ENCODE results near the gene SSBP4. TPM values are rescaled to one million over a fixed set of nuclear protein-coding genes. Genes with fewer than 3 reads are reported as not detected.

The SSBP4 gene
- total and polyA plus RNA-seq, 2 donors (not counting 1 experiment from before 2014, with no cell fraction given): 12.8 to 58.6 TPM

Other genes with a start within 250 kb of the SSBP4 start
- gene IFI30, start 245.6 kb upstream of the SSBP4 start, total RNA-seq: 3.1 and 8.8 TPM in 2 replicates
- gene IFI30, start 245.6 kb upstream of the SSBP4 start, polyA plus RNA-seq: 15.8 and 50.9 TPM in 2 replicates
- gene MPV17L2, start 226.2 kb upstream of the SSBP4 start, total RNA-seq: 4.1 and 4.6 TPM in 2 replicates
- gene MPV17L2, start 226.2 kb upstream of the SSBP4 start, polyA plus RNA-seq: 9.4 and 16.7 TPM in 2 replicates
- gene RAB3A, start 215.4 kb upstream of the SSBP4 start, total RNA-seq: 0.77 and 2.0 TPM in 2 replicates
- 3.6 and 10.1 TPM in 2 replicates for gene RAB3A, start 215.4 kb upstream of the SSBP4 start, polyA plus RNA-seq
- gene PDE4C, start 193.0 kb upstream of the SSBP4 start, total RNA-seq: 1.3 and 2.0 TPM in 2 replicates
- 0.09 and 0.35 TPM in 2 replicates for gene PDE4C, start 193.0 kb upstream of the SSBP4 start, polyA plus RNA-seq
- 0.51 and 0.83 TPM in 2 replicates for gene IQCN, start 144.9 kb upstream of the SSBP4 start, total RNA-seq
- gene IQCN, start 144.9 kb upstream of the SSBP4 start, polyA plus RNA-seq: 0.27 and 0.79 TPM in 2 replicates
- gene JUND, start 137.8 kb upstream of the SSBP4 start, total RNA-seq: 149 and 166 TPM in 2 replicates
- 47.6 and 65.8 TPM in 2 replicates for gene JUND, start 137.8 kb upstream of the SSBP4 start, polyA plus RNA-seq
- gene LSM4, start 96.3 kb upstream of the SSBP4 start, total RNA-seq: 70.9 and 124 TPM in 2 replicates
- 50.9 and 97.2 TPM in 2 replicates for gene LSM4, start 96.3 kb upstream of the SSBP4 start, polyA plus RNA-seq
- gene PGPEP1, start 78.8 kb upstream of the SSBP4 start, total RNA-seq: 63.9 and 78.8 TPM in 2 replicates
- gene PGPEP1, start 78.8 kb upstream of the SSBP4 start, polyA plus RNA-seq: 17.0 and 25.4 TPM in 2 replicates
- gene GDF15, start 33.2 kb upstream of the SSBP4 start, total RNA-seq: 140 and 210 TPM in 2 replicates
- gene GDF15, start 33.2 kb upstream of the SSBP4 start, polyA plus RNA-seq: 8.6 and 24.3 TPM in 2 replicates
- 1.2 and 4.6 TPM in 2 replicates for gene LRRC25, start 21.8 kb upstream of the SSBP4 start, total RNA-seq
- gene LRRC25, start 21.8 kb upstream of the SSBP4 start, polyA plus RNA-seq: 0.10 and 0.25 TPM in 2 replicates
- 25.6 and 37.8 TPM in 2 replicates for gene ISYNA1, start 18.7 kb downstream of the SSBP4 start, total RNA-seq
- gene ISYNA1, start 18.7 kb downstream of the SSBP4 start, polyA plus RNA-seq: 8.3 and 10.3 TPM in 2 replicates
- gene ELL, start 102.7 kb downstream of the SSBP4 start, total RNA-seq: 17.7 and 18.7 TPM in 2 replicates
- 4.4 and 6.6 TPM in 2 replicates for gene ELL, start 102.7 kb downstream of the SSBP4 start, polyA plus RNA-seq
- gene FKBP8, start 124.2 kb downstream of the SSBP4 start, total RNA-seq: 230 and 289 TPM in 2 replicates
- gene FKBP8, start 124.2 kb downstream of the SSBP4 start, polyA plus RNA-seq: 128 and 135 TPM in 2 replicates
- 63.3 and 65.0 TPM in 2 replicates for gene KXD1, start 138.5 kb downstream of the SSBP4 start, total RNA-seq
- gene KXD1, start 138.5 kb downstream of the SSBP4 start, polyA plus RNA-seq: 108 and 167 TPM in 2 replicates
- 917 and 1,142 TPM in 2 replicates for gene UBA52, start 152.5 kb downstream of the SSBP4 start, total RNA-seq
- gene UBA52, start 152.5 kb downstream of the SSBP4 start, polyA plus RNA-seq: 1,018 and 1,460 TPM in 2 replicates
- gene REX1BD, start 169.4 kb downstream of the SSBP4 start, total RNA-seq: 37.0 and 37.5 TPM in 2 replicates
- 16.2 and 21.2 TPM in 2 replicates for gene REX1BD, start 169.4 kb downstream of the SSBP4 start, polyA plus RNA-seq
- 2.3 and 2.5 TPM in 2 replicates for gene CRLF1, start 187.4 kb downstream of the SSBP4 start, total RNA-seq
- gene CRLF1, start 187.4 kb downstream of the SSBP4 start, polyA plus RNA-seq: 2.2 and 2.8 TPM in 2 replicates
- 0.33 and 0.51 TPM in 2 replicates for gene TMEM59L, start 193.5 kb downstream of the SSBP4 start, total RNA-seq
- gene TMEM59L, start 193.5 kb downstream of the SSBP4 start, polyA plus RNA-seq: 0.14 and 0.23 TPM in 2 replicates
- gene KLHL26, start 217.6 kb downstream of the SSBP4 start, total RNA-seq: 2.8 and 3.5 TPM in 2 replicates
- gene KLHL26, start 217.6 kb downstream of the SSBP4 start, polyA plus RNA-seq: 1.4 and 1.9 TPM in 2 replicates